Measurements from ENCODE around the gene B4GALT4.
"Not testable (repeated sequence)": the region's sequence is repeated elsewhere in the genome, so short reads cannot be mapped to it uniquely, and the experiment has no call there.

The B4GALT4 gene

DNA sequence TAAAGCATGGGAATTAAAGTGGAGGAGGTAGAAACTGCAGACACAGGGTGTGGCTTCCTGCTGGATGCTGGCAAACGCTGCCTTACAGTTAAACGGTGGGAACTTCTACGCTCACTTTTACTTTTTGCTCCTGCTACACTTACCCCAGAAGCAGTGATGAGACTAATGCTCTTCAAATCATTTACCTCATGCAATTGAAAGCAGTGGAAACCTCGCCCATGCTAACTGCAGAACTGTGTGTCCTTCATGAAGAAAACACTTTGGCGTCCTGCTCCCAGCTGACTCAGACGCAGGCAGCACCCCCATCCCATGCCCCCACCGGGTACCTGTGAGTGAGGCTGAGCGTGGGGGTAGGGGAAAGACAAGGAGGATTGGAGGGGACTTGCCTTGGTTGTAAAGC is 35.5 kb downstream of the B4GALT4 start:
- no peak for DNase-seq (ENCODE audit: low read depth in 2 of 2)

DNA sequence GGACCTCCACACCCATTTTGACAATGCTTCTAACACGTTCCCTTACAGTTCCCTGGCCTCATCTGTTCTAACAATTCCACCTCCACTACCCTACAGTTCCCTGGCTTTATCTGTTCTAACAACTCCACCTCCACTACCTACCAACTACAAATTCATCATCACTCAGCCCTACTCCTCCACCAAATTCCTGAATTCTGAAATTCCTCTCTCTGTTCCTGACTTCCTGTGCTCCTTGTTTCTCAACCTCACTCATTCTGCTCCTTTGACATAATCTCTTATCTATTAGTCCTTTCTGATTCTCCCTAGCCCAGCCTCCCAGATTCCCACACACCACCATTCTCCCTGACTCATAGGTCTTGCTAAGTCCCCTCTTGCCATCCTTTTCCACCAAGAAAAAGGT is 44.8 kb downstream of the B4GALT4 start:
- DNase-seq (ENCODE audit: low read depth in 2 of 2) = no peak

- no peak for DNase-seq (ENCODE audit: low read depth in 2 of 2)
Measured at GRCh38 chr3:119195151-119195476, 45.6 kb downstream of the B4GALT4 start.

DNA sequence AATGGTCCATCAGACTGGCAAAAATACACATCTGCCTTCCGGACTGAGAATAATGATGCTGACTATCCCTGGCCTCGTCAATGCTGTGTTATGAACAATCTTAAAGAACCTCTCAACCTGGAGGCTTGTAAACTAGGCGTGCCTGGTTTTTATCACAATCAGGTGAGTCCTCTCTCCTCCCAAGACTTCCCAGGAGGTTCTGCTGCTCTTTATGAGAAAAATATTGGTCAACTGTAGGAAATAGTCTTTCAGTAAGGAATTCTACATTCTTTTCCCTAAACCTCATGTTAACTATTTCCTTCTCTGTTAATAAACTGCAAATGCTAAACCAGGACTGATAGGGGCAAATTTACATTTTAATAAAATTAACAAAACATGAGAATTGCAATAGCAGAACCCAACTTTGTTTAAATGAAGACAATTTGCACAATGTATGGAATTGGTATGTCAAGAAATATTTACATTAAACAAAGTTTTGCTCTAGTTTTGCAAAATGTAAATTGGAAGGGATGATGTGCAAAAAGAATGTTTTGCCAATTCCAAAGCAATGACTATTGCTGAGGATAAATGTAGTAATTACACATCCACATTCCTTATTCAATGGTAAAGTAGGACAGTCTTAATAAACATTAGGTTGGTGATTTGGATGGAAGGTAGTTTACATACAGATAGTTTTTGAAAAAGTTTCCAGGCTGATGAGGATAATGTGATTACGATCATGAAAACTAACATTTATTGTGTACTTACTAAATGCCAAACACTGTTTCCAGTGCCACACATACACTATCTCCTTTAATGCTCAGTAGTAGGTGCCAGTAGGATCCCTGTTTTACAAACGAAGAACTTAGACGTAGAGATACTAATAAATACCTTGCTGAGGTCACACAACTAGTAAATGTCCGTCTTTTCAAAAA is 46.2 kb downstream of the B4GALT4 start:
- DNase-seq (ENCODE audit: low read depth in 2 of 2) = no peak

DNA sequence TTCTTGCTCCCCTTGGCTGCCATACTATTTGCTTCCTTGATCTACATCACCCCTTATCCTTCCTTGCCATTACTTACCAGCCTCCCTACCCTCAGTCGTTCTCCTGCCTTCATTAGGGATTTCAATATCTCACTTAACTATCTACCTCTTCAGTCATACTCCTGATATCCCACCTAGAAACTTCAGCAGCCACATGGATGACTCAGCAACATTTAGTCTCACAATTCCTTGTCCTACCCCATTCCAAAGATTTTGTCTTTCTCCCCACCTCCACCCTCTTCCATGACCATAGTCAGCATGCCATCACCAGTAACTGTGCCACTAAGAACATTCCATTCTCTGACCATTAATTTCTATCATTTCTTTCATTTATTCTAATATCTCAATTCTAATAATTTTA is 48.9 kb downstream of the B4GALT4 start:
- DNase-seq (ENCODE audit: low read depth in 2 of 2) = no peak

GRCh38 chr3:119187266-119187665 is 53.4 kb downstream of the B4GALT4 start:
- no peak for DNase-seq (ENCODE audit: low read depth in 2 of 2)

- DNase-seq (ENCODE audit: low read depth in 2 of 2) = no peak
Measured at GRCh38 chr3:119184796-119185570, 55.7 kb downstream of the B4GALT4 start.

- DNase-seq (ENCODE audit: low read depth in 2 of 2) = no peak
Measured at GRCh38 chr3:119184111-119184510, 56.6 kb downstream of the B4GALT4 start.

- no peak for DNase-seq (ENCODE audit: low read depth in 2 of 2)
Measured at GRCh38 chr3:119181765-119182164, 58.9 kb downstream of the B4GALT4 start.

DNA sequence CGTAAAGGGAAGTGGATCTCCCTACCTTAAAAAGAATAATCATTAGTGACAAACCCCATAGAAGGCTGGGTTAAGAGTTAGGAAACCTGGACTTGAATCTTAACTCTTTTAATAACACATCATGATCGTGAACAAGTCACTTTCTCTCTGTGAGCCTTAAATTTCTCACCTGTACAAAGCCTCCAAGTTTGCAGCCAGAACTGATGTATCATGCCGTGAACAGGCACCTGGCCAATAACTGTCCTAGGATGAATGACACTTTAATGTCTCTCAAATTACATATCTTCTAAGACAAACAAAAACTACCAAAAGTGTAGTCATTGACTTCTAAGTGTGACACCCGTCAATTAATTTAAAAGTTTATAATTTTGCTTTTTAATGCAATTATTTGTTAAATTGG is 63.4 kb downstream of the B4GALT4 start:
- DNase-seq (ENCODE audit: low read depth in 2 of 2) = no peak

GRCh38 chr3:119176778-119177177 is 63.9 kb downstream of the B4GALT4 start:
- no peak for DNase-seq (ENCODE audit: low read depth in 2 of 2)

DNA sequence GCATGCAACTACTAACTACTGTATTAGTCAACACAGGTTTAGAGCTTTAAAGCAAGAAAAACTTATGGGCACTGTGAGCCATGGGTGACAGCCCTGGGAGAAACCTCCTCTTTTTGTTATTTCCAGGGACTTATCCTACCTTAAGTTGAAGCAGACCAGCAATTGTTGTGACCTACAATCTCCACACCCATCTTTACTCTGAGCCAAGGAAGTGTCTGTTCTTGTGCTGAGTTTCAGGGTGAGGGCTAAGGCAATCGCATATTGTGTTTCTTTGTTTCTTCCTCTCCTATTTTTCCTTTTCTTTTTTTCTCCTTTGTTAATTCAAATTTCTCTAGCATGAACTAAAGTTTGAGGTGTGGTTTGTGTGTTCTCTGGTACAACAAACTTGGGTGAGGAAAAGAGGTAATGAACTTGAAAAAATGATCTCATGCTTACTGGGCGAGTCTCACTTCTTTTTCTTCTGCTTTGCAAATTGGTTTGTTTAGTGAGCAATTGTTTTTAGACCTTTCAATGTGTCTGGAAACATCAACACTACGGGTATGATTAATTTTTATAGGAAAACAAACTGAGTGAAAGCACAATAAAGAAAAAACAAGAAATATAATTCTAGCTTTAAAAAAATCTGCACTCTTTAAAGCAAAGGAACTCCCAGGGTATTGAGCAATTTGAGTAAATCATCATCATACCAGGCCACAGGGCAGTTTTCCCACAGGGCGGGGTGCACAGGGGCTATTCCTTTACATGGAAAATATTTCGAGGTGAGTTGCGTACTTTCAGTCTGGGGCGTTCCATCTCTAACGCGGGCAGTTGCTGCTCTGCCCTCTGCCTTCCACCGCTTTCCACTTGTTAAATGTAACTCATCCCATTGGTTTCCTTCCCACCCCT is 64.6 kb downstream of the B4GALT4 start:
- DNase-seq (ENCODE audit: low read depth in 2 of 2) = no peak

DNA sequence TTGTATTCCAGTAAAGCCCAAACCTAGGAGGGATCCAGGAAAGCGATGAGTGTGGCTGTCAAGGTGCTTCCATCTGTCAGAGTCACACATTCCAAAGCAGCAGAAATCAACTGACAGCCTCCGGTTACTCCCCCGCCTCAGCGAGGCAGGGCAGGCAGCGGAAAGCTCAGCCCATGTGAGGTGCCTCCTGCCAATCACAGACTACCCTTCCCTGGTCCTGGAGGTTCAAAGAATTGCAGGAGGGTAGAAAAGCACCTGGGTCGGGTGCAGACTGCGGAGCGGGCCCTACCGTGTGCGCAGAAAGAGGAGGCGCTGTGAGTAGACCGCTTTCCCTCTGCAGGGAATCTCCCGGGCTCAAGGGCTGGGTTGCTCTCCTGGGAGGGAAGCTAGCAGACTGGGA is 67.4 kb downstream of the B4GALT4 start, which contains the start of gene UPK1B:
UPK1B (plus strand) TSS at position 274 of the 400 bp plus-strand sequence. CDS start 13,144 bp downstream, outside the sequence.
- DNase-seq (ENCODE audit: low read depth in 2 of 2) = no peak

DNA sequence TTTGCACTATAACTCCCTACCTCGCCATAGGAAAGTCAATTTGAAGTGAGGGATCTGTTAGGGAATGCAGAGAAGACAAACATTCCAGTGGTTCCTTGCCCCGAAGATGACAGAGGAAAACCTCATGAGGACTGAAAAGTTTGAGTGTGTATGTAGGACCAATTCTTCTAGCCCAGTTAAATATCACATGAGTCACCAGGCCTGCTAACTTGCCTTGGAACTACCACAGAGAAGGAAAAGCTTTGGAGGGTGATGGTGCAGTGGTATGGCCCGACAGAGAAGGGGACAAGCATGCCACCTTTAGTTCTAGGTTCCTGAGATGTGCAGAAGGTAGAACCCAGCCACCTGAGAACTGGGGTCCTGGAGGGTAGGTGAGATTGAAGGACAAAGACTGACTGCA is 69.9 kb downstream of the B4GALT4 start:
- DNase-seq (ENCODE audit: low read depth in 2 of 2) = no peak

DNA sequence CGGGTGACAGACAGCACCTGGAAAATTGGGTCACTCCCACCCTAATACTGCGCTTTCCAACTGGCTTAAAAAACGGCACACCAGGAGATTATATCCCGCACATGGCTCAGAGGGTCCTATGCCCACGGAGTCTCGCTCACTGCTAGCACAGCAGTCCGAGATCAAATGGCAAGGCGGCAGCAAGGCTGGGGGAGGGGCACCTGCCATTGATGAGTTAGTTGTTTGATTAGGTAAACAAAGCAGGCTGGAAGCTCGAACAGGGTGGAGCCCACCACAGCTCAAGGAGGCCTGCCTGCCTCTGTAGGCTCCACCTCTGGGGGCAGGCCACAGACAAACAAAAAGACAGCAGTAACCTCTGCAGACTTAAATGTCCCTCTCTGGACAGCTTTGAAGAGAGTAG is 75.9 kb downstream of the B4GALT4 start:
- DNase-seq (ENCODE audit: low read depth in 2 of 2) = not testable (repeated sequence)
